G401 (cell line): ENCODE measurements around the gene GABRQ. TPM values are rescaled to one million over a fixed set of nuclear protein-coding genes. Genes with fewer than 3 reads are reported as not detected.

Source experiments
- DNase-seq: peaks from one replicate; pipeline ENCODE4 v3.0.0-alpha.2; 2015; ENCODE audit warnings: low spot score
- in situ Hi-C: cut with HindIII; loops from 2 replicates; pipeline ENCODE4 v1.10.0; 2016; ENCODE audit warnings: low sequenced_read_pairs, mixed read lengths
- total RNA-seq: library from RNA; depleted of rRNA; stranded (reverse); fragments of >200 nt; shearing (Covaris generic); gene quantifications from 2 replicates; pipeline ENCODE4 v1.2.3, GENCODE V29; 2014; rRNA removed

The GABRQ gene
- total RNA-seq, result not detected in 2 replicates

DNA sequence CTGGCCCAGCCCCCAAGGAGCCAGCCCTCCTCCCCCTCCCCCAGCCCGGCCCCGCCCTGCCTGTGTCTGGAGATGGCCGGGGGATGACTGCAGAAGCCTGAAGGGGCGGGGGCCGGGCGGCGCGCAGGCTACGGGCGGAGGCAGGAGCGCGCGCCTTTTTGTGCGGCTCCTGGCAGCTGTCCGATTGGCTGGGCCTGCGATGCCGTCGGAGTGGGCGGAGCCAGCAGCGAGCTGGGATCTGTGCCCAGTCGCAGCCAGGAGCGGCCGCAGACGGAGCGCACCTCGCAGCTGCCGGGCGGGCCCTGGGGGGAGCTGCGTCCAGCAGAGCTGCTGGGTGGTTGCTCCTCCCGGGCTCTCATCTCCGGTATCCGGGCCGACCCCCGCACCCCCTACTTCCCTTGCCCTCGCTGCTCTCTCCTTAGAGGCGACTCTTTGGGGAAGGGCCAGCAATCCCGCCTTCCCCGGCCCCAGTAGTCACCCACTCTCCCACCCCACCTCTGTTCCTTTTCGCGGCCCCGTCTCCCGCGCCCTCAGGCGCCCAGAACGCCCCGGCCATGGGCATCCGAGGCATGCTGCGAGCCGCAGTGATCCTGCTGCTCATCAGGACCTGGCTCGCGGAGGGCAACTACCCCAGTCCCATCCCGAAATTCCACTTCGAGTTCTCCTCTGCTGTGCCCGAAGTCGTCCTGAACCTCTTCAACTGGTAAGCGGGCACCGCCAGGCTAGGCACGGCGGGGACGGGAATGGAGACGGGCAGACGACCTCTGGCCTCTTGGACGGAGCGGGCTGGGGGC lies at the start of gene GABRQ:
TSS of gene GABRQ (plus strand) at position 247 of the 794 bp plus-strand sequence. CDS start at position 555, 308 bp downstream.
- DNase-seq, result no peak
- in situ Hi-C loops, result loop anchor here (25.0 kb wide), 1 partner anchor 174 kb away; no protein-coding TSS in a partner anchor

- in situ Hi-C loops, result no loop called here
- DNase-seq, result no peak
Observed at GRCh38 chrX:152588206-152588605, 49.5 kb upstream of the GABRQ start.

GRCh38 chrX:152600853-152601633 lies 36.7 kb upstream of the GABRQ start:
- peak; percentile 7 for DNase-seq
- in situ Hi-C loops, result no loop called here

- in situ Hi-C loops, result no loop called here
- DNase-seq, result no peak
Observed at GRCh38 chrX:152601848-152602616, 35.7 kb upstream of the GABRQ start.

DNA sequence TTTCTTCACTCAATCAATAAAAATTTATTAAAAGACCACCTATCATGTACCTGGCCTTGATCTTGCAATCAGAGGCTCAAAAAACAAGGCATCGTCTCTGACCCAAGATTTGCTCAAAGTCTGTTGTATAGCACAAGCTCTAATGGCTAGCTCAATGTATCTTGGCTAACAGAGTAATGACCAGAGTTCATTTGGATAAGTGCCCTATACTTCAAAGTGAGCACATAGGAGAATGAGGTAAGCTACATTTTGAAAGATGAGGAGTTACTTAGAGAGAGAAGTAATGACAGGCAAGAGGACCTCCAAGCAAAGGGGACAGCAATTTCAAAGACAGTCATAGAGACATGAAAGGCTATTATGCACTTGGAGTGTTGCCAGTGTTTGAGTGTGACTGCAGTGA lies 22.9 kb upstream of the GABRQ start:
- no peak for DNase-seq
- in situ Hi-C loops, result no loop called here

- DNase-seq, result no peak
- in situ Hi-C loops, result no loop called here
Observed at GRCh38 chrX:152619897-152620296, 17.8 kb upstream of the GABRQ start.

GRCh38 chrX:152632445-152633097 lies 5.1 kb upstream of the GABRQ start:
- in situ Hi-C loops, result loop anchor here (25.0 kb wide), 1 partner anchor 180 kb away; no protein-coding TSS in a partner anchor

DNA sequence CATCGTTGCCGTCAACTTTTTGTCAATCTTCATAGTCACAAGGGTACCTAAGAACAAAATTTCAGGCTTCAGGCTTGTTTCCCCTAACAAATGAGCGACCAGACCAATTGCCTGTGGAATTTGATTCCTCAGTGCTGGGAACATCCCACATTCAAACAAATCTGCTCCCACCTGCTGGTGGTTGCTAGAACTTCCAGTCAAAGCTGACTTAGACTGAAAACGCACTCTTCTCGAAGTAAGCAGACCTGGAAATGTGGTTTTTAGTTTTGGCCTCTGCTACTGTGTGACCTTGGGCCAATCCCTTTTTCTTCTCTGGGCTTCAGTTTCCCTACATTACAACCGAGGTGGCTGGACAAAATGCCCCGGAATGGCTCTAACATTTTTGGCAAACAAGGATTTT lies 1.8 kb upstream of the GABRQ start:
- in situ Hi-C loops, result loop anchor here (25.0 kb wide), 1 partner anchor 176 kb away; no protein-coding TSS in a partner anchor
- peak; percentile 12 for DNase-seq

More at GRCh38 chrX:152632445-152633097, 5.1 kb upstream of the GABRQ start:
- peak; percentile 7 for DNase-seq

GRCh38 chrX:152638443-152638904 lies 779 bp downstream of the GABRQ start:
- in situ Hi-C loops, result loop anchor here (25.0 kb wide), 1 partner anchor 174 kb away; no protein-coding TSS in a partner anchor
- DNase-seq, result no peak

GRCh38 chrX:152639426-152639825 lies 1.7 kb downstream of the GABRQ start:
- in situ Hi-C loops, result loop anchor here (25.0 kb wide), 1 partner anchor 173 kb away; no protein-coding TSS in a partner anchor
- no peak for DNase-seq

DNA sequence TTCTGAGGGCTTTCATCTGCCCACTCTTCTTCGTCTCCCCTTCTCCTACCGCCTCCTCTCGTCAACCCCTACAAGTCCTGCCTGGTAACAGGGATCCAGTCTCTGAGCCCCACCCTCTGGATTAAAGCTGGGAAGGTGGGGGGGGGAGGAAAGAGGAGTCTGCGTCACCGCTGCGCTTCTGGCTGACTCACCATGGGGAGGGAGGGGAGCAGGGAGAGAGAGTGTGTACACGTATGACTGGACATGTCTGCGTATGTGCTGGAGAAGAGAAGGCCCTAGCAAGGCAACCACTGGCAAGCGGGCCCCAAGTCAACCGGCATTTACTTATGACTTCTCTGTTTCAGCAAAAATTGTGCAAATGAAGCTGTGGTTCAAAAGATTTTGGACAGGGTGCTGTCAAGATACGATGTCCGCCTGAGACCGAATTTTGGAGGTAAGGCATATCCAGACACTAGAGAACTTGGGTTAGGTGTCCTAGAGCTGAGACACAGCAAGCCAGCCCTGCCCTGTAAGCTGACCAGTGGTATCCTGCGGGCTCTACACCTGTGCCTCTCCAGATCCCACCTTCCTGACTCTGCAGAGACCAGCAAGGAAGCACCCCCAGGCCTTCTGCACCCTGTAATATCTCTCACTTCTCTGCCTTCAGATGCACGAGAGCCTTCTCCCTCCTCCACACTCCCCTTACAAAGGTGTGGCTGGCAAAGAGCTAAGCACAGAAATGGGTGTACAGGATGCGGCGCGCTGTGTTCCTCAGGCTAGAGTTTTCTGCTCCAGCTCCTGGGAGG lies 2.5 kb downstream of the GABRQ start:
- DNase-seq, result no peak
- in situ Hi-C loops, result loop anchor here (25.0 kb wide), 1 partner anchor 172 kb away; no protein-coding TSS in a partner anchor

DNA sequence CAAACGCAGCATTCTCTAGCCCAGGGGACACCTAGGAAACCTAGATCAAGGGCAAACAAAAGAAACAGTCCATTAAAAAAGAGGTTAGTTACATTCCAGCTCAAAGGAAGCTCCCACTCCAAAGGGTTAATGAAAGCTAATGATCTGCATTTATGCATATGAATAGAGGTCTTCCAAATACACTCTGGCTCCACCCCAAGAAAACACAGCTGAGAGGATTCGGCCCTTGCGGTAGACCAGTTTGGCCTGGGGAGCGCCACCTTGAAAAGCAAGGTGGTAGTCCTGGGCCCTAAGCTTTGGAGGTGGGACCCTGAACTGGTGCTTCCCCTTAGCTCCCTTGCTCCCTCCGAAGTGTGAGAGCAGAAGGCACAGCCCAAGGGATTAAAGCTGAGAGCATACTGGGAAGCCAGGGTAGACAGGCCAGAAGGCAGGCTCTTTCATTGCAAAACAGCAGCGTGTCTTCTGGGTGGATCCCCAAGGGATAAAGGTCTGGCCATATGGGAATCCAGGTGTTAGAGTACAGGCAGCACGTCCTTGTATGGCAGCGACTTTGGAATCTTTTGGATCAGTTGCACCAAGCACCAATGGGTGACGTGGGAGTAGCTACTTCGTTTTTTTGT lies 3.7 kb downstream of the GABRQ start:
- no peak for DNase-seq
- in situ Hi-C loops, result loop anchor here (25.0 kb wide), 1 partner anchor 171 kb away; no protein-coding TSS in a partner anchor

GRCh38 chrX:152641996-152642395 lies 4.3 kb downstream of the GABRQ start:
- in situ Hi-C loops, result loop anchor here (25.0 kb wide), 1 partner anchor 170 kb away; no protein-coding TSS in a partner anchor
- DNase-seq, result no peak

- DNase-seq, result peak; percentile 3
- in situ Hi-C loops, result loop anchor here (25.0 kb wide), 1 partner anchor 169 kb away; no protein-coding TSS in a partner anchor
Observed at GRCh38 chrX:152642931-152643564, 5.4 kb downstream of the GABRQ start.

GRCh38 chrX:152646961-152647360 lies 9.3 kb downstream of the GABRQ start:
- in situ Hi-C loops, result loop anchor here (25.0 kb wide), 1 partner anchor 165 kb away; no protein-coding TSS in a partner anchor
- DNase-seq, result no peak

GRCh38 chrX:152647978-152648377 lies 10.3 kb downstream of the GABRQ start:
- DNase-seq, result no peak
- in situ Hi-C loops, result loop anchor here (25.0 kb wide), 1 partner anchor 164 kb away; no protein-coding TSS in a partner anchor

DNA sequence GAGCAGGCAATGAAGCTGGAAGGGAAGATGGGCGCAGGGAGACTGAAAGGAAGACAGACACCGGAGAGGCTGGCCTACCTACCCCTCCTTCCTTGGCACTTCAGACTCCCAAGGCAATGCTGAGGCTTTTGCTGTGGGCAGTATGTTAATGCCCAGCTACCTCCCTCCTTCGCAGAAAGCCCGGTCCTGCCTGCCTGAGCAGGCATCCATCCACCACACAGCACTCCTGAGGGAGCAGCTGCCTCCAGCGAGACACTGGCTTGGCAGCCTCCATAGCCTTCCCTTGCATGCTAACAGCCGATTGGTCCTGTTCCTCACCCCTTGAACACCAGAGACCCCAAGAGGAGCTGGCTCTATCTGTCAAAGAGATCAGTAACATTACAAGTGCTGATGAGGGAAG lies 14.4 kb downstream of the GABRQ start:
- in situ Hi-C loops, result no loop called here

More for the DNA sequence above, 14.4 kb downstream of the GABRQ start:
- no peak for DNase-seq
